WTC11 (cell line): ENCODE results near the gene C20orf141. TPM values are rescaled to one million over a fixed set of nuclear protein-coding genes. Genes with fewer than 3 reads are reported as not detected.

Experiments used
- AFF4 ChIP-seq: sonication (generic); formaldehyde crosslinking; IDR thresholded peaks from 2 replicates; pipeline ENCODE4 v1.8.1; 2023; ENCODE audit warnings: mild to moderate bottlenecking, missing genetic modification reagents, borderline replicate concordance
- ATF1 ChIP-seq: sonication (generic); formaldehyde crosslinking; IDR thresholded peaks from 2 replicates; pipeline ENCODE4 v1.8.1; 2023; ENCODE audit warnings: mild to moderate bottlenecking, moderate library complexity, missing genetic modification reagents
- ATF3 ChIP-seq: sonication (generic); formaldehyde crosslinking; conservative IDR thresholded peaks from 2 replicates; pipeline ENCODE4 v1.8.1; 2022; ENCODE audit warnings: mild to moderate bottlenecking, missing genetic modification reagents
- CBFB ChIP-seq: sonication (generic); formaldehyde crosslinking; IDR thresholded peaks from 2 replicates; pipeline ENCODE4 v1.8.1; 2022; ENCODE audit warnings: mild to moderate bottlenecking, low read depth, missing genetic modification reagents
- CREB1 ChIP-seq: sonication (generic); formaldehyde crosslinking; IDR thresholded peaks from 2 replicates; pipeline ENCODE4 v1.8.0; 2023; ENCODE audit warnings: mild to moderate bottlenecking, missing genetic modification reagents
- CREM ChIP-seq: sonication (generic); formaldehyde crosslinking; IDR thresholded peaks from 2 replicates; pipeline ENCODE4 v1.8.1; 2022; ENCODE audit warnings: mild to moderate bottlenecking, missing genetic modification reagents, moderate library complexity
- ELF4 ChIP-seq: sonication (generic); formaldehyde crosslinking; IDR thresholded peaks from 2 replicates; pipeline ENCODE4 v1.8.1; 2022; ENCODE audit warnings: low read depth, mild to moderate bottlenecking, moderate library complexity, missing genetic modification reagents
- EMX1 ChIP-seq: fragments of 250-450 bp; sonication (Bioruptor Pico); IDR thresholded peaks from 2 replicates; pipeline ENCODE4 v1.8.0; 2021; ENCODE audit warnings: mild to moderate bottlenecking
- HMGA2 ChIP-seq: fragments of 250-450 bp; sonication (Bioruptor Pico); IDR thresholded peaks from 2 replicates; pipeline ENCODE4 v1.4.0; 2021; ENCODE audit warnings: mild to moderate bottlenecking, moderate library complexity
- JUN ChIP-seq: sonication (generic); formaldehyde crosslinking; IDR thresholded peaks from 2 replicates; pipeline ENCODE4 v1.8.0; 2023; ENCODE audit warnings: mild to moderate bottlenecking, missing genetic modification reagents
- NFATC4 ChIP-seq: fragments of 250-450 bp; sonication (Bioruptor Pico); IDR thresholded peaks from 2 replicates; pipeline ENCODE4 v1.9.0; 2021; ENCODE audit warnings: mild to moderate bottlenecking
- NFYB ChIP-seq: sonication (generic); formaldehyde crosslinking; conservative IDR thresholded peaks from 2 replicates; pipeline ENCODE4 v1.8.0; 2022; ENCODE audit warnings: low read depth, missing genetic modification reagents
- PRRX2 ChIP-seq: fragments of 250-450 bp; sonication (Bioruptor Pico); IDR thresholded peaks from 2 replicates; pipeline ENCODE4 v1.8.0; 2021; ENCODE audit warnings: mild to moderate bottlenecking
- SP1 ChIP-seq: sonication (generic); formaldehyde crosslinking; conservative IDR thresholded peaks from 2 replicates; pipeline ENCODE4 v1.8.1; 2022; ENCODE audit warnings: missing genetic modification reagents
- ZMAT4 ChIP-seq: fragments of 250-450 bp; sonication (Bioruptor Pico); IDR thresholded peaks from 2 replicates; pipeline ENCODE4 v1.9.0; 2021; ENCODE audit warnings: mild to moderate bottlenecking
- ZNF263 ChIP-seq: sonication (generic); formaldehyde crosslinking; IDR thresholded peaks from 2 replicates; pipeline ENCODE4 v1.8.1; 2022; ENCODE audit warnings: low read depth, mild to moderate bottlenecking, moderate library complexity, missing genetic modification reagents
- ZNF317 ChIP-seq: sonication (generic); formaldehyde crosslinking; IDR thresholded peaks from 2 replicates; pipeline ENCODE4 v1.8.1; 2023; ENCODE audit warnings: low read depth, mild to moderate bottlenecking, moderate library complexity, missing genetic modification reagents, borderline replicate concordance
- ZNF396 ChIP-seq: fragments of 250-450 bp; sonication (Bioruptor Pico); IDR thresholded peaks from 2 replicates; pipeline ENCODE4 v1.8.0; 2021; ENCODE audit warnings: mild to moderate bottlenecking, moderate library complexity, borderline replicate concordance
- ZNF416 ChIP-seq: fragments of 250-450 bp; sonication (Bioruptor Pico); IDR thresholded peaks from 2 replicates; pipeline ENCODE4 v1.9.0; 2021; ENCODE audit warnings: mild to moderate bottlenecking, inconsistent platforms
- ZNF671 ChIP-seq: fragments of 250-450 bp; sonication (Bioruptor Pico); IDR thresholded peaks from 2 replicates; pipeline ENCODE4 v1.8.0; 2021; ENCODE audit warnings: mild to moderate bottlenecking
- total RNA-seq: library from RNA; stranded (reverse); gene quantifications from 3 replicates; pipeline ENCODE4 v1.2.3, GENCODE V29; 2021
- TF ChIP-seq, protein P1 (sequence below): fragments of 250-450 bp; sonication (Bioruptor Pico); conservative IDR thresholded peaks from 2 replicates; pipeline ENCODE4 v1.9.0; 2021; ENCODE audit warnings: mild to moderate bottlenecking
- TF ChIP-seq, protein P2 (sequence below): sonication (generic); formaldehyde crosslinking; IDR thresholded peaks from 2 replicates; pipeline ENCODE4 v1.8.1; 2022; ENCODE audit warnings: low read depth, mild to moderate bottlenecking, moderate library complexity, missing genetic modification reagents, borderline replicate concordance
- TF ChIP-seq, protein P3 (sequence below): fragments of 200-600 bp; IDR thresholded peaks from 2 replicates; pipeline ENCODE4 v1.8.0; 2022; ENCODE audit warnings: antibody characterized with exemption
- TF ChIP-seq, protein P4 (sequence below): fragments of 250-450 bp; sonication (Bioruptor Pico); IDR thresholded peaks from 2 replicates; pipeline ENCODE4 v1.9.0; 2021; ENCODE audit warnings: mild to moderate bottlenecking

C20orf141 gene
- total RNA-seq, 1 experiment from 2014 or later, result not detected

GRCh38 chr20:2840138-2840966 lies 25.6 kb downstream of the C20orf141 start, which contains the start of the genes PCED1A and VPS16 (continued):
- TF ChIP-seq NFATC4 (CRISPR knock-in tag) (no peak), ZNF416 (CRISPR knock-in tag) (peak; percentile 67; the same call in 1 of the 2 replicates), ATF3 (CRISPR knock-in tag) (0 out of 2 replicates have a peak, but pooled peaks have one; percentile 8), ELF4 (peak; percentile 81; the same call in 1 of the 2 replicates), EMX1 (CRISPR knock-in tag) (no peak), ZNF263 (peak; percentile 20; the same call in 1 of the 2 replicates), CREM (0 out of 2 replicates have a peak, but pooled peaks have one; percentile 61), CBFB (CRISPR knock-in tag) (no peak), AFF4 (no peak), SP1 (CRISPR knock-in tag) (peak; percentile 46; the same call in 1 of the 2 replicates), ZNF396 (CRISPR knock-in tag) (no peak), NFYB (CRISPR knock-in tag) (0 out of 2 replicates have a peak, but pooled peaks have one; percentile 16), ZMAT4 (no peak), JUN (CRISPR knock-in tag) (peak; percentile 83), ZNF671 (CRISPR knock-in tag) (no peak), ZNF317 (CRISPR knock-in tag) (0 out of 2 replicates have a peak, but pooled peaks have one; percentile 51), CREB1 (CRISPR knock-in tag) (no peak), PRRX2 (CRISPR knock-in tag) (no peak), HMGA2 (CRISPR knock-in tag) (no peak), ATF1 (CRISPR knock-in tag) (0 out of 2 replicates have a peak, but pooled peaks have one; percentile 64)
- TF ChIP-seq, protein P1, sequence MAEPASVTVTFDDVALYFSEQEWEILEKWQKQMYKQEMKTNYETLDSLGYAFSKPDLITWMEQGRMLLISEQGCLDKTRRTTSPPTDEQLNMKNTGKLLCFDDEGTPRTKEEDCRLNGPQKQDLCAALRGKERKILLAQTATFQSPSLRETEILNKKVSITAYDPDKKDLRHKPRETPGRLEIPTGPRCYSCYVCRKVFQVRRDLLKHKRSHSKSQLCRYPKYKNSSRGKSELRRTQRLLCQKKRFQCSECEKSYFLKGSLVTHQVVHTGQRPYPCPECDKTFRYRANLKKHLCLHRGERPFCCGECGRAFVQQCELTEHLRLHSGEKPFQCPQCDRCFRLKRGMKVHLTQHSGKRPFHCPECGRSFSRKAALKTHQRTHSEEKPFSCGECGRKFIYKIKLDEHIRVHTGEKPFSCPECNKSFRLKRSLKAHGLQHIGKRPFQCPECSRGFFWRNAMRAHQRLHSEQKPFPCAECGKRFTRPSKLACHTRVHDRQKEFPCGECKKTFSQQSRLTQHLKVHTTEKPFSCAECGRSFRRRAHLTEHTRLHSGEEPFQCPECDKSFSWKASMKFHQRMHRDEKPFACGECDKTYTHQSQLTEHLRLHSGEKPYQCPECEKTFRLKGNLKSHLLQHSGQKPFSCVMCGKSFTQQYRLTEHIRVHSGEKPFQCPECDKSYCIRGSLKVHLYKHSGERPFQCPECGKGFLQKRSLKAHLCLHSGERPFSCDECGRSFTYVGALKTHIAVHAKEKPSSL (CRISPR knock-in tag), result no peak
- TF ChIP-seq, protein P2, sequence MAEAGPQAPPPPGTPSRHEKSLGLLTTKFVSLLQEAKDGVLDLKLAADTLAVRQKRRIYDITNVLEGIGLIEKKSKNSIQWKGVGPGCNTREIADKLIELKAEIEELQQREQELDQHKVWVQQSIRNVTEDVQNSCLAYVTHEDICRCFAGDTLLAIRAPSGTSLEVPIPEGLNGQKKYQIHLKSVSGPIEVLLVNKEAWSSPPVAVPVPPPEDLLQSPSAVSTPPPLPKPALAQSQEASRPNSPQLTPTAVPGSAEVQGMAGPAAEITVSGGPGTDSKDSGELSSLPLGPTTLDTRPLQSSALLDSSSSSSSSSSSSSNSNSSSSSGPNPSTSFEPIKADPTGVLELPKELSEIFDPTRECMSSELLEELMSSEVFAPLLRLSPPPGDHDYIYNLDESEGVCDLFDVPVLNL (CRISPR knock-in tag), result peak; percentile 25; the same call in 1 of the 2 replicates
- TF ChIP-seq, protein P3, sequence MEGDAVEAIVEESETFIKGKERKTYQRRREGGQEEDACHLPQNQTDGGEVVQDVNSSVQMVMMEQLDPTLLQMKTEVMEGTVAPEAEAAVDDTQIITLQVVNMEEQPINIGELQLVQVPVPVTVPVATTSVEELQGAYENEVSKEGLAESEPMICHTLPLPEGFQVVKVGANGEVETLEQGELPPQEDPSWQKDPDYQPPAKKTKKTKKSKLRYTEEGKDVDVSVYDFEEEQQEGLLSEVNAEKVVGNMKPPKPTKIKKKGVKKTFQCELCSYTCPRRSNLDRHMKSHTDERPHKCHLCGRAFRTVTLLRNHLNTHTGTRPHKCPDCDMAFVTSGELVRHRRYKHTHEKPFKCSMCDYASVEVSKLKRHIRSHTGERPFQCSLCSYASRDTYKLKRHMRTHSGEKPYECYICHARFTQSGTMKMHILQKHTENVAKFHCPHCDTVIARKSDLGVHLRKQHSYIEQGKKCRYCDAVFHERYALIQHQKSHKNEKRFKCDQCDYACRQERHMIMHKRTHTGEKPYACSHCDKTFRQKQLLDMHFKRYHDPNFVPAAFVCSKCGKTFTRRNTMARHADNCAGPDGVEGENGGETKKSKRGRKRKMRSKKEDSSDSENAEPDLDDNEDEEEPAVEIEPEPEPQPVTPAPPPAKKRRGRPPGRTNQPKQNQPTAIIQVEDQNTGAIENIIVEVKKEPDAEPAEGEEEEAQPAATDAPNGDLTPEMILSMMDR, result no peak
- TF ChIP-seq, protein P4, sequence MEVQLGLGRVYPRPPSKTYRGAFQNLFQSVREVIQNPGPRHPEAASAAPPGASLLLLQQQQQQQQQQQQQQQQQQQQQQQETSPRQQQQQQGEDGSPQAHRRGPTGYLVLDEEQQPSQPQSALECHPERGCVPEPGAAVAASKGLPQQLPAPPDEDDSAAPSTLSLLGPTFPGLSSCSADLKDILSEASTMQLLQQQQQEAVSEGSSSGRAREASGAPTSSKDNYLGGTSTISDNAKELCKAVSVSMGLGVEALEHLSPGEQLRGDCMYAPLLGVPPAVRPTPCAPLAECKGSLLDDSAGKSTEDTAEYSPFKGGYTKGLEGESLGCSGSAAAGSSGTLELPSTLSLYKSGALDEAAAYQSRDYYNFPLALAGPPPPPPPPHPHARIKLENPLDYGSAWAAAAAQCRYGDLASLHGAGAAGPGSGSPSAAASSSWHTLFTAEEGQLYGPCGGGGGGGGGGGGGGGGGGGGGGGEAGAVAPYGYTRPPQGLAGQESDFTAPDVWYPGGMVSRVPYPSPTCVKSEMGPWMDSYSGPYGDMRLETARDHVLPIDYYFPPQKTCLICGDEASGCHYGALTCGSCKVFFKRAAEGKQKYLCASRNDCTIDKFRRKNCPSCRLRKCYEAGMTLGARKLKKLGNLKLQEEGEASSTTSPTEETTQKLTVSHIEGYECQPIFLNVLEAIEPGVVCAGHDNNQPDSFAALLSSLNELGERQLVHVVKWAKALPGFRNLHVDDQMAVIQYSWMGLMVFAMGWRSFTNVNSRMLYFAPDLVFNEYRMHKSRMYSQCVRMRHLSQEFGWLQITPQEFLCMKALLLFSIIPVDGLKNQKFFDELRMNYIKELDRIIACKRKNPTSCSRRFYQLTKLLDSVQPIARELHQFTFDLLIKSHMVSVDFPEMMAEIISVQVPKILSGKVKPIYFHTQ (CRISPR knock-in tag), result no peak
